HG02885 (cell line): ENCODE results near the gene IFNA14.
"Not testable (repeated sequence)": the region's sequence is repeated elsewhere in the genome, so short reads cannot be mapped to it uniquely, and the experiment has no call there.

Experiments used
- ATAC-seq: cut with Tn5 transposase; IDR thresholded peaks from one replicate; pipeline ENCODE4 v1.9.1; 2021; ENCODE audit warnings: mild to moderate bottlenecking; ENCODE audit not compliant: unreplicated experiment, poor library complexity

The IFNA14 gene

GRCh38 chr9:21228122-21228521 is 11.7 kb downstream of the IFNA14 start, which contains the start of gene IFNA17:
TSS of gene IFNA17 (minus strand) at chr9:21228222. CDS start at chr9:21228173, 49 bp downstream.
- ATAC-seq: no peak

GRCh38 chr9:21217211-21217610 is 22.6 kb downstream of the IFNA14 start, which contains the start of gene IFNA16:
TSS of gene IFNA16 (minus strand) at chr9:21217311. CDS start at chr9:21217305, 6 bp downstream.
- ATAC-seq: not testable (repeated sequence)

GRCh38 chr9:21213411-21214326 is 26.1 kb downstream of the IFNA14 start:
- peak; percentile 81 for ATAC-seq

DNA sequence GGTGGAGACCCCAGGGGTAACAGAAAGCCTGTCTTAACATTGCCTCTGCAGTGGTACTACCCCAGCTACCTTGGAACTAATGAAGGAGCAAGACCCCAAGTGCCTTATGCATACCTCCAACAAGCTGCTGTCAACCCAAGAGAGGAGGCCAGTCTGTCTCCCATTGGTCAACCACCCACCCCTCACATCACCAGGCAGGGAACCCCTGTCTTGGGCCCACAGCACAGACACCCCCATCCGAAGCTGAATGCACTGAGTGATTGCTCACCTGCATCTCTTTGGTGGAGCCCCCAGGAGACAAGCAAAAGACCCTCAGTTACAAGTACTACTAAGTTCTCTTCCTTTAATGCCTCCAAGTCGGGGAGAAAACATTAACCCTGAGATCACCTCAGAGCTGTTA is 27.6 kb downstream of the IFNA14 start:
- ATAC-seq: not testable (repeated sequence)

DNA sequence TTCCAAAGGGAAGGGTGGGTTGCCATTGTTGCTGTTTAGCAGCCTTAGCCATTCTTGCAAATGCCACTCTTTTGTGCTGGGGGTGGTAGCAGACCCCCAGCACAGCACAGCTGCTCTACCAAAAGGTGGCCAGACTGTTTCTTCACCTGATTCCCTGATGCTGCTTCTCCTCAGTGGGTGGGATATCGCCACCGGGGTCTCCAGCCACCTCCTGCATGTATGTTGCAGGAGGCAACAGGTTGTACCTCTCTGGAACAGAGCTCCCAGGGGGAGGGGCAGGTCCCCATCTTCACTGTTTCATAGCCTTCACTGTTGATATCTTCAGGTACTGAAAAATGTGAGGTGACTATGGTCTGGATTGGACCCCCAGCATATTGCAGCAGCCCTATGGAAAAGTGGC is 29.0 kb downstream of the IFNA14 start:
- ATAC-seq: not testable (repeated sequence)

DNA sequence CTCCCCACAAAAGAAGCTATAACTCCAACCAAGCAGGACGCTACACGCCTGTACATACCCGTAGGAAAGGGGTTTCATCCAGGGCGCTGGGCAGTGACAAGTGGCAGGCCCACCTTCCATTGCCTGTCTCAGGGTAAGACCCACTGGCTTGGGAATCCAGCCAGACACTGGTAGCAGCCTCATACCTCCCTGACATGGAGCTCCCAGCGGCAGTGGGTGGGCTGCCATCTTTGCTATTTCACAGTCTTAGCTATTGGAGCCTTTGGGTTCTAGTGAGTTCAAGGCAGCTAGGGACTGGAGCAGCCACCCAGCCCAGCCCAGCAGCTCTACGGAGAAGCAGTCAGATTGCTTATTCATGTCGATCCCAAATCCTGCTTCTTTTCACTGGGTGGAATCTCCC is 29.5 kb downstream of the IFNA14 start:
- ATAC-seq: no peak

- not testable (repeated sequence) for ATAC-seq
These were observed 32.8 kb downstream of the IFNA14 start, which contains the start of gene IFNA10 for GRCh38 chr9:21207043-21207442. TSS of gene IFNA10 (minus strand) at chr9:21207143. CDS start at chr9:21207097, 46 bp downstream.

- no peak for ATAC-seq
These were observed 34.6 kb downstream of the IFNA14 start for GRCh38 chr9:21205204-21205603.

- not testable (repeated sequence) for ATAC-seq
These were observed 37.7 kb downstream of the IFNA14 start, which contains the start of gene IFNA7 for GRCh38 chr9:21202105-21202504. TSS of gene IFNA7 (minus strand) at chr9:21202205. CDS start at chr9:21202165, 40 bp downstream.

DNA sequence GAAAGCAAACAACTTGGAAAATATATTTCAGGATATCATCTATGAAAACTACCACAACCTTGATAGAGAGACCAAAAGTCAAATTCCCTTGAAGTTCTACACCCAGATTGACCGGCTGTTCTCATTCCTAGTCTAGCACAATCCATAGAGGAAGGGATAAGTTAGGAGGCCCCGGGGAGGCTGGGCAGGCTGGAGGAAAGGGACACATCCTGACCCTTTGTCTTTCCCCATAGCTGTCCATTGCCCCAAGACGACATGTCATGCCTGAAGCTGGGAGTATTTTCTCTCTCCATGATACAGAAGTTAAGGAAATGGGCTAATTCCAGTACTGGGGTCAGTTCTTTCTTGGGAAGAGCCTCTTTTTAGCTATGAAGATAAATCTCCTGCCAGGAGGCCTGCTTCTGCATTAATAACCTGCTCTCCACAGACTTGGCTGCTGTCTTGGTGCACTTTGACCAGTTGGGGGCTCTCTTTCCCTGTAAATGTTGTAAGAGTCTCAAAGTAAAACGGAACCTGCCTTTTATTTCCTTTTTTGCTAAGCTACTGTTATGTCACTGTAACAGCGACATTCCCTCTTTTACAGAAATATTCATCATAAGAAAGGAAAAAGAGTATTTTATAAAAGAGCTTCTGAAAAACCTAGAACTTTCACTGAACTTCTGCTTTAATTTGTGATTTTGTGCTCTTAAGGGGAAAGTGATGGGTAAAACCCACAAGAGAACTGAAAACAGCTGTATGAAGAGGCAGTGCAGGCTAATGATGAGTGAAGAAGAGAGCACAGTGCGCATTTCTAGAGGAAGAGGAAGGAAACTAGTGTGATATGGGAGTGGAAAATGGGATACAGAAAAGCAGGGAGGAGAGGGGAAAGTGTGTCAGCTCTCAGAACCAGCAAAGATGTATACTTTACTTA is 44.7 kb downstream of the IFNA14 start:
- peak; percentile 97 for ATAC-seq
